ENCODE data around the gene SLC51A.
"Not testable (repeated sequence)": the region's sequence is repeated elsewhere in the genome, so short reads cannot be mapped to it uniquely, and the experiment has no call there.

Gene SLC51A

GRCh38 chr3:196238612-196239560, 22.6 kb downstream of the SLC51A start:
- no peak for DNase-seq (ENCODE audit: low read depth in 2 of 2)

- DNase-seq (ENCODE audit: low read depth in 2 of 2) = no peak
Observed at GRCh38 chr3:196240424-196240823, 24.1 kb downstream of the SLC51A start.

- no peak for DNase-seq (ENCODE audit: low read depth in 2 of 2)
Observed at GRCh38 chr3:196241704-196242103, 25.4 kb downstream of the SLC51A start.

- not testable (repeated sequence) for DNase-seq (ENCODE audit: low read depth in 2 of 2)
Observed at GRCh38 chr3:196244166-196244565, 27.8 kb downstream of the SLC51A start.

GRCh38 chr3:196246612-196247308, 30.4 kb downstream of the SLC51A start:
- no peak for DNase-seq (ENCODE audit: low read depth in 2 of 2)

- no peak for DNase-seq (ENCODE audit: low read depth in 2 of 2)
Observed at GRCh38 chr3:196251918-196252317, 35.6 kb downstream of the SLC51A start.

- DNase-seq (ENCODE audit: low read depth in 2 of 2) = no peak
Observed at GRCh38 chr3:196254376-196255283, 38.3 kb downstream of the SLC51A start.

- no peak for DNase-seq (ENCODE audit: low read depth in 2 of 2)
Observed at GRCh38 chr3:196255776-196256175, 39.4 kb downstream of the SLC51A start.

GRCh38 chr3:196260784-196261183, 44.5 kb downstream of the SLC51A start:
- no peak for DNase-seq (ENCODE audit: low read depth in 2 of 2)

GRCh38 chr3:196263819-196264218, 47.5 kb downstream of the SLC51A start:
- DNase-seq (ENCODE audit: low read depth in 2 of 2) = no peak

- no peak for DNase-seq (ENCODE audit: low read depth in 2 of 2)
Observed at GRCh38 chr3:196268284-196269163, 52.2 kb downstream of the SLC51A start.

- no peak for DNase-seq (ENCODE audit: low read depth in 2 of 2)
Observed at GRCh38 chr3:196270499-196270898, 54.2 kb downstream of the SLC51A start.

- DNase-seq (ENCODE audit: low read depth in 2 of 2) = no peak
Observed at GRCh38 chr3:196272826-196273225, 56.5 kb downstream of the SLC51A start.

- no peak for DNase-seq (ENCODE audit: low read depth in 2 of 2)
Observed at GRCh38 chr3:196273655-196274054, 57.3 kb downstream of the SLC51A start.

- peak; percentile 18 to 30 for DNase-seq (ENCODE audit: low read depth in 2 of 2)
Observed at GRCh38 chr3:196274585-196274984, 58.3 kb downstream of the SLC51A start.

- no peak for DNase-seq (ENCODE audit: low read depth in 2 of 2)
Observed at GRCh38 chr3:196275126-196275525, 58.8 kb downstream of the SLC51A start.

- no peak for DNase-seq (ENCODE audit: low read depth in 2 of 2)
Observed at GRCh38 chr3:196280689-196281440, 64.5 kb downstream of the SLC51A start.

- no peak for DNase-seq (ENCODE audit: low read depth in 2 of 2)
Observed at GRCh38 chr3:196281962-196282361, 65.6 kb downstream of the SLC51A start.
